Erythroblast (primary cell): ENCODE measurements around the gene CLCF1.

Experiments
- GATA1 ChIP-seq: IDR thresholded peaks from 2 replicates; pipeline ENCODE4 v1.6.1; 2011; ENCODE audit warnings: low read depth, mild to moderate bottlenecking, control low read depth, low read length, moderate library complexity
- POLR2A ChIP-seq: IDR thresholded peaks from 2 replicates; pipeline ENCODE4 v1.6.1; 2011; ENCODE audit warnings: mild to moderate bottlenecking, low read length

DNA sequence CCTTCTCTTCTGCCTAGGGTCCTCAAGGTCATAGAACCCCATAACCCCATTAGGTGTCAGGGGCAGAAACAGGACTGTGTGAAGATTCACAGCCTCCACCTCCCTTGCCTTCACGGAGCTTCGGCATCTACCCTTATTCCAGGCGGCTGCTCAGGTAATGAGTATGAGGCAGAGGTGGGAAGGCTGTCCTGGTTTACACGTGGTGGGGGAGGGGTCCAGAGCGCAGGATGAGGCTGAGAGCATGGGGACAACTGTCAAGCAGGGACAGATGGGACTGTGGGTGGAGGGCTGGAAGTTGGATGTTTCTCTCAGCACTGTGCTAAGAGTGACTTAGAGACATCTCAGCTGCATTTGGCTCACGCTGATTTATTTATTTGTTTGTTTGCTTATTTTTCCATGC lies 14.1 kb upstream of the CLCF1 start:
- TF ChIP-seq POLR2A (no peak), GATA1 (no peak)
